SK-N-SH (cell line): ENCODE measurements around the gene HIVEP2. TPM values are rescaled to one million over a fixed set of nuclear protein-coding genes. Genes with fewer than 3 reads are reported as not detected.

ENCODE experiments used
- ELF1 ChIP-seq: IDR thresholded peaks from 2 replicates; pipeline ENCODE4 v1.4.0; 2012
- EZH2phosphoT487 ChIP-seq: fragments of 200-600 bp; sonication (generic); IDR thresholded peaks from 2 replicates; pipeline ENCODE4 v1.6.1; 2017; ENCODE audit warnings: low read depth, mixed run types, mild to moderate bottlenecking, antibody characterized with exemption, moderate library complexity, borderline replicate concordance
- GABPA ChIP-seq: IDR thresholded peaks from 2 replicates; pipeline ENCODE4 v1.4.0; 2012; ENCODE audit warnings: low read depth, mild to moderate bottlenecking
- IRF3 ChIP-seq: fragments of 150-350 bp; IDR thresholded peaks from 2 replicates; pipeline ENCODE4 v1.6.1; 2016; ENCODE audit warnings: mild to moderate bottlenecking, low read depth, low read length
- JUND ChIP-seq: IDR thresholded peaks from 2 replicates; pipeline ENCODE4 v1.4.0; 2012
- MAX ChIP-seq: IDR thresholded peaks from 2 replicates; pipeline ENCODE4 v1.4.0; 2012; ENCODE audit warnings: low read depth
- NRF1 ChIP-seq: IDR thresholded peaks from 2 replicates; pipeline ENCODE4 v1.6.1; 2012; ENCODE audit warnings: low read depth, mild to moderate bottlenecking, low read length
- POLR2AphosphoS5 ChIP-seq: IDR thresholded peaks from 2 replicates; pipeline ENCODE4 v1.6.1; 2012; ENCODE audit warnings: low read depth, low read length
- RAD21 ChIP-seq: IDR thresholded peaks from 2 replicates; pipeline ENCODE4 v1.6.1; 2012; ENCODE audit warnings: mild to moderate bottlenecking, low read length
- RXRA ChIP-seq: IDR thresholded peaks from 2 replicates; pipeline ENCODE4 v1.4.0; 2012; ENCODE audit warnings: low read depth, mild to moderate bottlenecking, borderline replicate concordance
- SMC3 ChIP-seq: IDR thresholded peaks from 2 replicates; pipeline ENCODE4 v1.6.1; 2012; ENCODE audit warnings: low read depth, low read length, improper control_type of control experiment
- TAF1 ChIP-seq: IDR thresholded peaks from 2 replicates; pipeline ENCODE4 v1.6.1; 2012; ENCODE audit warnings: low read depth, mild to moderate bottlenecking, low read length, moderate library complexity, borderline replicate concordance
- TCF12 ChIP-seq: IDR thresholded peaks from 2 replicates; pipeline ENCODE4 v1.4.0; 2012
- USF1 ChIP-seq: IDR thresholded peaks from 2 replicates; pipeline ENCODE4 v1.4.0; 2012; ENCODE audit warnings: low read depth, borderline replicate concordance
- ZBTB33 ChIP-seq: IDR thresholded peaks from 2 replicates; pipeline ENCODE4 v1.4.0; 2012; ENCODE audit warnings: low read depth, borderline replicate concordance
- polyA plus RNA-seq, 3 experiments: library from polyadenylated mRNA; depleted of rRNA; stranded (reverse); fragments of >200 nt; gene quantifications; 2 replicates each; pipeline ENCODE4 v1.2.3, GENCODE V29; 2012
- TF ChIP-seq, protein P1 (sequence below): IDR thresholded peaks from 2 replicates; pipeline ENCODE4; 2012
- TF ChIP-seq, protein P2 (sequence below): fragments of 200-600 bp; sonication (generic); IDR thresholded peaks from 2 replicates; pipeline ENCODE4 v1.6.1; 2017; ENCODE audit warnings: antibody characterized with exemption, mild to moderate bottlenecking, moderate library complexity

The HIVEP2 gene
- polyA plus RNA-seq, 1 of the 3 experiments (the other 2 are of a cell fraction), result 2.5 TPM

DNA sequence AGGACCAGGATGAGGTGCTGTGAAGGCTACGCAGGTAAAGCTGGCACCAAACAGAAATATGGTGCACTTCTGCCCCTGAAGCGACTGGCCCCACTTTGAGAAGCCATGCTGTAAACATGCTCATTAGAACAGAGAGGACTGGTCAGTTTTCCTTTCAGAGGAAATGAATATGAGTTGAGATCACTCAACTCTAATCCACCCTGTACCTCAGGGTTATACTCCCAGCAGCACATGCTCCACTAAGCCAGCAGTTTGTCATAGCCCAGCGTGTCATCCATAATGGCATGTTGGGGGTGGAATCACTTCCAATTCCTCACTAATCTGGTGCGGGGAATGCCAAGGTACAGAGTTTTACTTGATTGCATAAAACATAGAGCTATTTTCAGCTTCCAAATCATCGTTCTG, 98.1 kb downstream of the HIVEP2 start (continued):
- TF ChIP-seq RXRA (peak; percentile 39; the same call in 1 of the 2 replicates), POLR2AphosphoS5 (no peak), JUND (0 out of 2 replicates have a peak, but pooled peaks have one; percentile 35), TAF1 (no peak), ELF1 (no peak), NRF1 (no peak), ZBTB33 (no peak), RAD21 (no peak), EZH2phosphoT487 (no peak), MAX (peak; percentile 76), TCF12 (peak; percentile 66), USF1 (no peak), IRF3 (no peak), GABPA (no peak), SMC3 (no peak)
- TF ChIP-seq, protein P1, sequence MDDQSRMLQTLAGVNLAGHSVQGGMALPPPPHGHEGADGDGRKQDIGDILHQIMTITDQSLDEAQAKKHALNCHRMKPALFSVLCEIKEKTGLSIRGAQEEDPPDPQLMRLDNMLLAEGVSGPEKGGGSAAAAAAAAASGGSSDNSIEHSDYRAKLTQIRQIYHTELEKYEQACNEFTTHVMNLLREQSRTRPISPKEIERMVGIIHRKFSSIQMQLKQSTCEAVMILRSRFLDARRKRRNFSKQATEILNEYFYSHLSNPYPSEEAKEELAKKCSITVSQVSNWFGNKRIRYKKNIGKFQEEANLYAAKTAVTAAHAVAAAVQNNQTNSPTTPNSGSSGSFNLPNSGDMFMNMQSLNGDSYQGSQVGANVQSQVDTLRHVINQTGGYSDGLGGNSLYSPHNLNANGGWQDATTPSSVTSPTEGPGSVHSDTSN, result peak; percentile 75
- TF ChIP-seq, protein P2, sequence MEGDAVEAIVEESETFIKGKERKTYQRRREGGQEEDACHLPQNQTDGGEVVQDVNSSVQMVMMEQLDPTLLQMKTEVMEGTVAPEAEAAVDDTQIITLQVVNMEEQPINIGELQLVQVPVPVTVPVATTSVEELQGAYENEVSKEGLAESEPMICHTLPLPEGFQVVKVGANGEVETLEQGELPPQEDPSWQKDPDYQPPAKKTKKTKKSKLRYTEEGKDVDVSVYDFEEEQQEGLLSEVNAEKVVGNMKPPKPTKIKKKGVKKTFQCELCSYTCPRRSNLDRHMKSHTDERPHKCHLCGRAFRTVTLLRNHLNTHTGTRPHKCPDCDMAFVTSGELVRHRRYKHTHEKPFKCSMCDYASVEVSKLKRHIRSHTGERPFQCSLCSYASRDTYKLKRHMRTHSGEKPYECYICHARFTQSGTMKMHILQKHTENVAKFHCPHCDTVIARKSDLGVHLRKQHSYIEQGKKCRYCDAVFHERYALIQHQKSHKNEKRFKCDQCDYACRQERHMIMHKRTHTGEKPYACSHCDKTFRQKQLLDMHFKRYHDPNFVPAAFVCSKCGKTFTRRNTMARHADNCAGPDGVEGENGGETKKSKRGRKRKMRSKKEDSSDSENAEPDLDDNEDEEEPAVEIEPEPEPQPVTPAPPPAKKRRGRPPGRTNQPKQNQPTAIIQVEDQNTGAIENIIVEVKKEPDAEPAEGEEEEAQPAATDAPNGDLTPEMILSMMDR, result no peak
